GM12864 (cell line): ENCODE measurements around the gene GIN1.
"Not testable (repeated sequence)": the region's sequence is repeated elsewhere in the genome, so short reads cannot be mapped to it uniquely, and the experiment has no call there.

Experiments used
- DNase-seq: peaks from one replicate; pipeline ENCODE4 v3.0.0-alpha.2; 2011; ENCODE audit warnings: low read depth
- H3K4me3 ChIP-seq: 2 replicates; pipeline ENCODE4 v1.5.1; 2011; ENCODE audit warnings: mild to moderate bottlenecking, low read depth, low read length, control low read depth
- TF ChIP-seq, protein P1 (sequence below): IDR thresholded peaks from 2 replicates; pipeline ENCODE4 v1.5.1; 2011; ENCODE audit warnings: low read depth, mild to moderate bottlenecking, moderate library complexity, low read length, control low read depth, inconsistent platforms; ENCODE audit errors: missing control alignments

Gene GIN1

DNA sequence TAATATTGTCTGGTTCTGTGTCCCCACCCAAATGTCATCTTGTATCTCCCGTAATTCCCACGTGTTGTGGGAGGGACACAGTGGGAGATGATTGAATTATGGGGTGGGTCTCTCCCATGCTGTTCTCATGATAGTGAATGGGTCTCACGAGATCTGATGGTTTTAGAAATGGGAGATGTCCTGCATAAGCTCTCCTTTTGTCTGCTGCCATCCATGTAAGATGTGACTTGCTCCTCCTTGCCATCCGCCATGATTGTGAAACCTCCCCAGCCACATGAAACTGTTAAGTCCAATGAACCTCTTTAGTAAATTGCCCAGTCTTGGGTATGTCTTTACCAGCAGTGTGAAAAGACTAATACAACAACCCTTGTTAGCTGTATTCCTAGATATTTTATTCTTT, 44.5 kb downstream of the GIN1 start:
- no peak overlapping the region for H3K4me3 ChIP-seq
- TF ChIP-seq, protein P1, sequence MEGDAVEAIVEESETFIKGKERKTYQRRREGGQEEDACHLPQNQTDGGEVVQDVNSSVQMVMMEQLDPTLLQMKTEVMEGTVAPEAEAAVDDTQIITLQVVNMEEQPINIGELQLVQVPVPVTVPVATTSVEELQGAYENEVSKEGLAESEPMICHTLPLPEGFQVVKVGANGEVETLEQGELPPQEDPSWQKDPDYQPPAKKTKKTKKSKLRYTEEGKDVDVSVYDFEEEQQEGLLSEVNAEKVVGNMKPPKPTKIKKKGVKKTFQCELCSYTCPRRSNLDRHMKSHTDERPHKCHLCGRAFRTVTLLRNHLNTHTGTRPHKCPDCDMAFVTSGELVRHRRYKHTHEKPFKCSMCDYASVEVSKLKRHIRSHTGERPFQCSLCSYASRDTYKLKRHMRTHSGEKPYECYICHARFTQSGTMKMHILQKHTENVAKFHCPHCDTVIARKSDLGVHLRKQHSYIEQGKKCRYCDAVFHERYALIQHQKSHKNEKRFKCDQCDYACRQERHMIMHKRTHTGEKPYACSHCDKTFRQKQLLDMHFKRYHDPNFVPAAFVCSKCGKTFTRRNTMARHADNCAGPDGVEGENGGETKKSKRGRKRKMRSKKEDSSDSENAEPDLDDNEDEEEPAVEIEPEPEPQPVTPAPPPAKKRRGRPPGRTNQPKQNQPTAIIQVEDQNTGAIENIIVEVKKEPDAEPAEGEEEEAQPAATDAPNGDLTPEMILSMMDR: no peak
- no peak for DNase-seq

DNA sequence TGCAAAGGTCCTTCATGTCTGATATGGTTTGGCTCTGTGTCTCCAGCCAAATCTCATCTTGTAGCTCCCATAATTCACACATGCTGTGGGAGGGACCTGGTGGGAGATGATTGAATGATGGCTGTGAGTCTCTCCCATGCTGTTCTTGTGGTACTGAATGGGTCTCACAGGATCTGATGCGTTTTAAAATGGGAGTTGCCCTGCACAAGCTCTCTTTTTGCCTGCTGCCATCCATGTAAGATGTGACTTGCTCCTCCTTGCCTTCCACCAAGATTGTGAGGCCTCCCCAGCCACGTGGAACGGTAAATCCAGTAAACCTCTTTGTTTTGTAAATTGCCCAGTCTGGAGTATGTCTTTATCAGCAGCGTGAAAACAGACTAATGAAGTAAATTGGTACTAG, 46.4 kb downstream of the GIN1 start:
- H3K4me3 ChIP-seq, DNase-seq: not testable (repeated sequence)

DNA sequence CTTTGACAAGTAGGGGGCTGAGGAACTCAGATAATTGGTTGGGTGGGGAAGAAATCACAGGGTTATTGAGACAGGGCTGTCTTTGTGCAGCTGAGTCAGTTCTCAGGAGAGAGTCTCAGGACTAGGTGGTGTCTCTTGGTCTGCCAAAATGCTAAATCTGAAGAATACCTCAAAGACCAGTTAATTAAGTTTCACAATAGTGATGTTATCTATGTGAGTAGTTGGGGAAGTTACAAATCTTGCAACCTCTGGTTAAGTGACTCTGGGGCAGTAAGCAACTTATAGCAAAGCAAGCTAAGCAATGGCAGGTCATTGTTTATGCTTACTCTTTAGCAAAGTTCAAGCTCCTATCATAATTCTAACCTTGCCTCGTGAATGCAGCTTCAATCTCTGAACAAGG, 53.6 kb downstream of the GIN1 start:
- H3K4me3 ChIP-seq: no peak overlapping the region
- no peak for DNase-seq
- TF ChIP-seq, protein P1: no peak

DNA sequence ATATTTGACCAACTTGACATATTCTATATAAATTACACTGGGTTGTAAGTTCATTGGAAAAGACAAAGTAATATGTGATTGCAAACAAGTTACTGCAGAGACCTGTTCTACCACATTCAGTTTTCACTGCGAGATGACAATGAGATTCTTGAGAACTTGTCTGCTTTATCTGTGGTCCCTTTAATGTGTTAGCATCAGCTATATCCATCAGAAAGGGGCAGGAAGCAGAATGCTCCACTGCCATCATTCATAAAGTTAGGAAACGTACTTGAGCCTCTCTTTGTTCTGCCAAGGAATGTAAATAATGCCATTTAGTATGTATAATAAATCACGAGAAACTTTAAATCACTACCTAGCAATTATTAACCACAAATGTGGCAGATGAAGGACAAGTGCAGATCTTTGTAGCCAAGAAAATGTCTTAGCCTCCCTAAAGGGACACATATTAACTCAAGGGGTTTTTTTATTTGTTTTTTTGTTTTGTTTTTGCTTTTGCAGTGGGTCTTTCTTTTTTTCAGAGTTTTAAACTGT, 59.4 kb downstream of the GIN1 start:
- TF ChIP-seq, protein P1: no peak
- no peak for DNase-seq
- no peak overlapping the region for H3K4me3 ChIP-seq

DNA sequence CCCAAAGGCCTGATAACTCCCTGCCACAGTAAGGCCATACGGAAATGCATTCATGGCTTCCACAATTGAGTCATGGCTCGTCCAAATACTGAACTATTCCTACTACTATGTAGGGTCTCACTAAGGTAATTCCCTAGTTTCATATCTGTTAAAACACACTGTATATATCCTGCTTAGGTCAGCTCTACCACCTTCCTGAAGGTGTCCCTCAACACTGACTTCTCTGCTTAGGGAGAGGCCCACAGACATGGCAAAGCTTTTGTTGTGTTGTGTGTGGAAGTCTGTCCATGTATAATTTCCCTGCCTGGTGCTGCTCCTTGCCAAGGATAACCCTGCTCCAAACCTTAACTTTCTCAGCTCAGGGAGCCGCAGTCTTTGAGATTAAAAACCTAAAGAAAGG, 60.4 kb downstream of the GIN1 start:
- H3K4me3 ChIP-seq: no peak overlapping the region
- DNase-seq: no peak
- TF ChIP-seq, protein P1: no peak

DNA sequence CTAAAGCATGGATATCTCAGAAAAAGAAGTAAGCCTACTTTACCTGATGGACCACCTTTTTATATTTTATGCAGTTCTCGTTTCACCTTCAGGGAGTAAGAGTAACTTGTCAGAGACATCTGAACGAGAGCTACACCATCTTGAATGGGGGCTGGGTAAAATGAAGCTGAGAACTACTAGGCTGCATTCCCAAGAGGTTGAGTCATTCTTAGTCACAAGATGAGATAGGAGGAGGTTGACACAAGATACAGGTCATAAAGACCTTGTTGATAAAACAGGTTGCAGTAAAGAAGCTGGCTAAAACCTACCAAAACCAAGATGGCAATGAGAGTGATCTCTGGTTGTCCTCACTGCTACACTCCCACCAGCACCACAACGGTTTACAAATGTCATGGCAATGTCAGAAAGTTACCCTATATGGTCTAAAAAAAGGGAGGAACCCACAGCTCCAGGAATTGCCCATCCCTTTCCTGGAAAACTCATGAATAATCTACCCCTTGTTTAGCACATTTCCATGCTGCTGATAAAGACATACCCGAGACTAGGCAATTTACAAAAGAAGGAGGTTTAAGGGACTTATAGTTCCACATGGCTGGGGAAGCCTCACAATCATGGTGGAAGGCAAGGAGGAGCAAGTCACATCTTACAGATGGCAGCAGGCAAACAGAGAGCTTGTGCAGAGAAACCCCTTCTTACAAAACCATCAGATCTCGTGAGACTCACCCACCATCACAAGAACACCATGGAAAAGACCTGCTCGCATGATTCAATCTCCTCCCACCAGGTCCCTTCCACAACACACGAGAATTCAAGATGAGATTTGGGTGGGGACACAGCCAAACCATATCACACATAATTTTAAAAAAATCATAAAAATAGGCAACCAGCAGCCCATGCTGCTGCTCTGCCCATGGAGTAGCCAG, 62.5 kb downstream of the GIN1 start:
- no peak for DNase-seq
- TF ChIP-seq, protein P1: no peak

DNA sequence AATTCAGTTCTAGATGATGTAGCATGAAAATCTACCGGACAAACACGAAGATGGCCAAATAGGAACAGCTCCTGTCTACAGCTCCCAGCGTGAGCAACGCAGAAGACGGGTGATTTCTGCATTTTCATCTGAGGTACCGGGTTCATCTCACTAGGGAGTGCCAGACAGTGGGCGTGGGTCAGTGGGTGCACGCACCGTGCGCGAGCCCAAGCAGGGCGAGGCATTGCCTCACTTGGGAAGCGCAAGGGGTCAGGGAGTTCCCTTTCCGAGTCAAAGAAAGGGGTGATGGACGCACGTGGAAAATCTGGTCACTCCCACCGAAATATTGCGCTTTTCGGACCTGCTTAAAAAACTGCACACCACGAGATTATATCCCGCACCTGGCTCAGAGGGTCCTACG, 73.2 kb downstream of the GIN1 start:
- not testable (repeated sequence) for H3K4me3 ChIP-seq, DNase-seq

More for the DNA sequence above, 62.5 kb downstream of the GIN1 start:
- no peak overlapping the region for H3K4me3 ChIP-seq
